Amniotic epithelial cell (primary cell): ENCODE data around the gene ELF3.
"Not testable (repeated sequence)": the region's sequence is repeated elsewhere in the genome, so short reads cannot be mapped to it uniquely, and the experiment has no call there.

Experiments used
- DNase-seq: peaks from one replicate; pipeline ENCODE4 v3.0.0-alpha.2; 2010; ENCODE audit warnings: low read depth

The ELF3 gene

DNA sequence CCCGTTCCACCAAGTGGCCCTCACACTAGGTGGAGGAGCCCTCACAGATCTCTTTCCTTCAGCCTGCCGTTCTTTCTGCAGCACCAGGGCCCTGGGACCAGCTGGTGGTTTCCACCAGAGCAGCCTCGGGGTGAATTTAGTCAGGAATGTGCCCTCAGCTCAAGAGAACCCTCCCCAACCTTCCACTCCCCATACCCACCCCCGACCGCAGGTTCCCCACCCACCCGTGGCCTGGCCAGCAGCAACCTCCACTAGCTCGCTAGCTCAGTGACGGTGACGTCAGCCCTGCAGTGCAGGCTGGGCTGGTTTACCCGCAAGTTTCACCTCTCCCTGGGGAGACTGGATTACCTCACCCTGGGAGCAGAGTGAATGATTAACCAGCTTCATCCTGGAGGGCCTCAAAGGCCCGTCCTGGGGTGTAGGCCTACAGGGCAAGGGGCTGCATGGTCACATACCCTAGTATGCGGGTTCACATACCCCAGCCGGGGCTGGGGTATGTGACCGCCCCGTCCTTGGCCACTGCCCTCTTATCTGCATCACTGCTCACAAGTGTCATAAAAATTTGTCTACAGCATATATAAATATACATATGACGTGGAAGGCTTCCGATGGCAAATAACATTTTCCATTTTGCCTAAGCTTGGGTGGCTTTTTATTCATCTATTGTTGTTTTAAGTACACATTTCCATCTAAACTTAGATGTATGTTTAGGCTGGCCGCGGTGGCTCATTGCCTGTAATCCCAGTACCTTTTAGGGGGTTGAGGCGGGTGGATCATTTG is 24.5 kb downstream of the ELF3 start:
- peak; percentile 98 for DNase-seq

DNA sequence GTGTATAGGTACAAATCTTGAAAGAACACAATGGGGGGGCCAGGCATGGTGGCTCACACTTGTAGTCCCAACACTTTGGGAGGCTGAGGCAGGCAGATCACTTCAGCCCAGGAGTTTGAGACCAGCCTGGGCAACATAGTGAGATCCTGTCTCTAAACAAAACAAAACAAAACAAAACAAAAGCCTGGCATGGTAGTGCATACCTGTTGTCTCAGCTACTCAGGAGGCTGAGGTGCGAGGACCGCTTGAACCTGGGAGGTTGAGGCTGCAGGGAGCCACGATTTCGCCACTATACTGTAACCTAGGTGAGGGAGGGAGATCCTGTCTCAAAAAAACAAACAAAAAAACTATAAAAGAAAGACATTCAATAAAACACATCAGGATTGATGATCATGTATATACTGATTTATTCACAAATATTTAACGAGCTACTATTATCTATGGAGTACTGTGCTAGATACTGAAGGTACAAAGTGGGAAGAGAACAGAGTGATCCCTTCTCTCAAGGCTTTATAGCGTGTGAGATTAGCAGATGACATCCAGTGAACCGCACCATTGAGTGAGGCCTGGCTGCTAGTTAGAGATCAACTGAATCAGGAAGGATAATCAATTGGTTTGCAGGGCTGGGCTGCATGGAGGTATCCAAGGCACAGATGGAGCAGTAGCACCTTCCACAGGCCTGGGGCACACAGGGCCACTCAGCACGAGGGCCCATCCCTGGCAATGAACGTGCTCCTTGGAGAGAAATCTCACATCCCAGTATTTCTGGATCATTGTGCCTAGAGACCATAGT is 26.4 kb downstream of the ELF3 start:
- DNase-seq: no peak

DNA sequence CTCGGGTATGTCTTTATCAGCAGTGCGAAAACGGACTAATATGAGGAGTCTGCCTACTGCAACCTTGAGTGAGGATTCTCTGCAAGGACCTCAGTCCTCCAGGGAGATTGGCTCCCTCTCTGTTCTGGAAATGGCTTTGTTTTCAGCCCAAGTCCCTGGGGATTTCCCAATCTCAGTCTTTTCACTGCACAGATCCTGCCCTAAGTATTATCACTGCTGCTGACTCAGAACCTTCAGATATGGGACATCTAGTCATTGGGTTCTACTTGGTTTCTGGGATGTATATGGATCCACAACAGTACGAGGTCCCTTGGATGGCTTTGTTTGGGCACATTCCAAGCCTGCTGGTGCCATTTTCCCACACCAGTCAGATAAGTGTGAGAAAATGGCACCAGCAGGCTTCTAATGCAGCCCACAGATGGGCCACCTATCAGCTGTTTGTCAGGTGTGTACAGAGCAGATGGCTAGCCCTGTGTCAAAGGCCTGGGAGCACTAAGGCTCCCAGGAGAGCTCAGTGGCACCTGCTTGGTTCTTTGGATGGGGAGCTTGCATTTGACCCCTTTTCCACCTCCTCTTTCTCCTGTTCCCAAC is 27.4 kb downstream of the ELF3 start:
- DNase-seq: peak; percentile 83

DNA sequence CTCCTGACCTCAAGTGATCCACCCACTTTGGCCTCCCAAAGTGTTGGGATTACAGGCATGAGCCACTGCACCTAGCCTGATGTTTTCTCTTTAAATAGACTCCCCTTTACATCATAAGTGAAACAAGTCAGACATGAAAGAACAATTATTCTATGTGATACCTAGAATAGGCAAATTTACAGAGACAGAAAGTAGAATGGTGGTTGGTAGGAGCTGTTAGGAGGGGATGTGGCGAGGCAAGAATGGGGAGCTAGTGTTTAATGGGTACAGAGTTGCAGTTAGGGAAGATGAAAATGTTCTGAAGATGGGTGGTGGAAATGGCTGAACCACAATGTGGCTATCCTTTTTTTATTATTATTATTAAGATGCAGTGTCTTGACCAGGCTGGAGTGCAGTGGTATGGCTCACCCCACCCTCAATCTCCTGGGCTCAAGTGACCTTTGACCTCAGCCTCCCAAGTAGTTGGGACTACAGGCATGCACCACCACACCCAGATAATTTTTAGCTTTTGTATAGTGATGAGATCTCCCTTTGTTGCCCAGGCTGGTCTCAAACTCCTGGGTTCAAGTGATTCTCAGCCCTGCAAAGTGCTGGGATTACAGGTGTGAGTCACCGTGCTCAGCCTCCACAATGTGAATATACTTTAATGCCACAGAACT is 28.4 kb downstream of the ELF3 start:
- no peak for DNase-seq

DNA sequence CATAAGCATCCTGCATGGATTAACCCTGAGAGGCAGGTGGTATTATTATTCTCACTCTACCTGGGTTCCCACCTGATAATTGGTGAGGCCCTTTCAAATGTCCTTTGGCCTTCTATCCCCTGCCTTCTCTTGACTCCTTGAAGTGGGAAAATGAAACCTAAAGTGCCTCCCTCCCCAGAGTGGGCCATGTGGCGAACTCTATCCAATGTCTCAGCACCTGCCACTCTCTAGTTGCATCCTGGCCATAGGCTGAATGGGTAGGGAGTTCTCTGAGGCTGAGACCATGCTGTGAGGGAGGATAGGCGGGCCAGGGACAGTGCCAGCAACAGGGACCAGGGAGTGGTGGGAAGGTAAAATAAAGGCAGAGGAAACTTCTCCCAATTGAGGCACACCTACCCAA is 35.3 kb downstream of the ELF3 start:
- DNase-seq: no peak

DNA sequence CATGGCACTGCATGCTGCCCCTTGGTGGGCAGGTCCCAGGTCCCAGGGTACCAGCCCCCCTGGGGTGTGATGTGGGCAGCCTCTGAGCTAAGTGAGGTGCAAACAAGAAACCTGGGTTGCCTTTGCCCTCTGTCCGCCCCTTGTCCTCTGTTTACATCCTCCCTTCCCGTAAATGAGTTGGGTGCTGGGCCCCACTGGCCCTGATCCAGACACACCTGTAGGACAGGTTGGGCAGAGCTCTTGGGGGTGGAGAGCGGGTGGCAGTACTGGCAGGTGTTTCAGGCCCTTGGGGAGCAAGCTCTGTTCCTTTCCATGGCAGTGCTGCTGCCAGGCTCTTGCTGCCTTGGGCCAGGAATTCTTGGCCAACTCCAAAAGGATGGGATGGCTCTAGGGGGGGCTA is 35.8 kb downstream of the ELF3 start:
- DNase-seq: no peak

DNA sequence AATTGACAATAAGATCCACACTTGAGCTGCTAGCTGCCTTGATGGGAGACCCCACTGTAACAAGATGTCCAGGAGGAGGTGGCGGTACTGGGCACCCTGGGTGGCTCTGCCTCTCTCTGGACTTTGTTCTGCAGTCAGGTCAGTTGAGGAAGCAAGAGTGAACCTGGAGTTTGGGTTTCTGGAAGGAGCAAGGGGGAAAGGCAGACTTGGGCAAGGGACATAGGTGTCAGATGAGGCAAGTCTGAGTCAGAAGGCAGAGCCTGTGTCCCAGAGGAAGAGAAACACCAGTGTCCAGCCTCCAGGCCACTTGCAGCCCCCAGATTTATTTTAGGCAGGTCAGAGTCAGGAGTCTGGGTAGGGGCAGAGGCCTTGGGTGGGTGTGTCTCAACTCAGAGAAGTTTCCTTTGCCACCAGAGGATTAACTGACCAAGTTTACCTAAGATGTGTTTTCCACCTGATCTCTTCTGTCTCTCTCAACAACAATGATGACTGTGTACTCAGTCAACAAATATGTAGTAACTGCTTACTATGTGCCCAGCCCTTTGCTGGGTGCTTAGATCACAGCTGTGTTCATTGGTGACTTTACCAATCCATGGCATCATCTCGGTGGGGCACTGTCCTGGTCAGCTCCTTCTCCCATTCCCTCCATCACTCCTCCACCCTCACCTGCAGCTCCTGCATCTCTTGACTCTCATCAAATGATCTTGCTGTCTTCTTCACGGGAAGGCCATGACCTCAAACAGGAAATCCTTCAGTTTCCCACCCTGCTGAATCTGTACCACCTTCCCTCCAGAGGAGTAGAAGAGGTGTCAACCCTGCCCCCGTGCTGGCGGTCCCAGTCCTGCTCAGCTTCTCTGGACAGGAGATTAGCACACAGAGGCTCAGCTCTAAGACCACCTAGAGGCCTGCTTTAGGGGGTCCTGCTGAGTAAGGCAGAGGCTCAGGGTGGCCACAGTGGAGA is 36.6 kb downstream of the ELF3 start:
- no peak for DNase-seq

DNA sequence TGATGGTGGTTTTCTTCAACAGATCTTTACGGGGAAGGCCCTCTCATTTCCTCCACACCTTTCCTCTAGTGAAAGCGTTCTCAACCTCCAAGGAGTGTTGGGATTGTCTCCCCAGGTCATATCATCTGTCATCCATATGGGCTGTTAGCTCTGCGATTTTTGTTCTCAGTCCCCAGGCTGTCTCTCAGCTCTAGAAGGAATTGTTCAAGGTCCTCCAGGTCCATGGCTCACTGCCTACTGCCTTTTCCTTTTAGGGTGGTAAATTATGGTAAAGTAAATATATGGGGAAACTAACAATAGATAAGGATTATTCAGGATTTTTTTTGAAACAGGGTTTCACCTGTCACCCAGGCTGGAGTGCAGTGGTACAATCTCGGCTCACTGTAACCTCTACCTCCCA is 37.6 kb downstream of the ELF3 start:
- no peak for DNase-seq

DNA sequence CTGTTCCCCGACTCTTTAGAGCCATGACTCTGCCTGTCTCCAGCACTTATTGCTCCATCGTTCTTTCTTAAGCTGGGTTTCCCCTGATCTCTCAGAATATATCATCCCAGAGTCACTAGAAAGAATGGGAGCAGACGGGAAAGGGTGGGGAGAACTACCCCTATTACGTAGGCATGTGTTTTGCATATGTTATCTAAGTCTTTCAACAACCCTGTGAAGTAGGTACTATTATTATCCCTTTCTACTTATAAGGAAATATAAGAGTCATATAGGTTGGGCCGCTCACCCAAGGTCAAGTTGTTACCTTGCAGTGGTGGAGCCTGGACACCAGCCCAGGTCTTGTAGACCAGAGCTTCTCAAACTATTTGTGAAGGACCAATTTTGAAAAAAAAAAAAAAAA is 38.7 kb downstream of the ELF3 start:
- peak; percentile 92 for DNase-seq

DNA sequence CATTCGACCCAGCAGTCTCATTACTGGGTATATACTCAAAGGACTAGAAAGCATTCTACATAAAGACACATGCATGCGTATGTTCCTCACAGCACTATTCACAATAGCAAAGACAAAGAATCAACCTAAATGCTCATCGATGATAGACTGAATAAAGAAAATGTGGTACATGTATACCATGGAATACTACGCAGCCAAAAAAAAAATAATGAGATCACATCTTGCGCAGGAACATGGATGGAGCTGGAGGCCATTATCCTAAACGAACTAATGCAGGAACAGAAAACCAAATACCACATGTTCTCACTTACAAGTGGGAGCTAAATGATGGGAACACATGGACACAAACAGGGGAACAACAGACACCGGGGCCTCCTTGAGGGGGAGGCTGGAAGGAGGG is 43.7 kb downstream of the ELF3 start:
- no peak for DNase-seq

DNA sequence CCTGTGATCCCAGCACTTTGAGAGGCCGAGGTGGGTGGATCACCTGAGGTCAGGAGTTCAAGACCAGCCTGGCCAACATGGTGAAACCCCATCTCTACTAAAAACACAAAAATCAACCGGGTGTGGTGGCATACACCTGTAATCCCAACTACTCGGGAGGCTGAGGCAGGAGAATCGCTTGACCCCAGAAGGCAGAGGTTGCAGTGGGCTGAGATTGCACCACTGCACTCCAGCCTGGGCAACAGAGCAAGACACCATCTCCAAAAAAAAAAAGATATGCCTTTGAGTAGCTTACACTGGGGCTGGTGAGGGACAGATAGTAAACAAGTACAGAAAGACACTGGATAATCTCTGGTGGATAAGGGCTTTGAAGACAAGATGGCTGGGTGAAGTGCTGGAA is 44.3 kb downstream of the ELF3 start:
- DNase-seq: not testable (repeated sequence)

DNA sequence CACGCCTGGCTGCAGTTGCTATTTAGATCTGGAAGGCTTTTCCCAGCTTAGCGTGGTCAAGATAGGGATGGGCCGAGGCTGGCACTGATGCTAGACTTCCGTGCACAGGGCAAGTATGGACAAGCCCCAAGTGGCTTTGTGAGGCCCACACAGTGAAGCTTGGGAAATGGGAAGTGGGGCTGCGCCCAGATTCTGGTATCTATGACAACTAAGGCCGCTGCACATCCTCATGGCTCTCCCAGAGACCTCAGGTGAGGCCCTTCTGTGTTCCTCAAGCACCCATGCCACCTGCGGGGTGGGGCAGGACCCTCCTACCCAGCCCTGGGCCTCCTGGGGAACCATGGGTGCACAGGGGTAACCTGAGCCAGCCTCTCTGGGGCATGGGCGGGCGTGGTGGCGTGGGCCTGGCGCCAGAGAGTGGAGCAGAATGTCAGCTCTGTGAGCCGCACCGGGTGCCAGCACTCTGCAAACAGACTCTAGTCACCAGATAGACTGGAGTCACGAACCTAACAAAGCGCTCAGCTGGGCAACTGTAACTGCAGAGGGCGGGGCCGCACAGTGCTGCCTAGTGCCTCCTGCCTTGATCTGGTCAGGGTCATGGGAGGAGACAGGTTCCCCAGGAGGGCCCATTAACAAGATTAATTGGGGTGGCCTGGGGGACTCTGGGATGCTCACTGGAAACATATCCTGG is 46.4 kb downstream of the ELF3 start:
- peak; percentile 23 for DNase-seq

DNA sequence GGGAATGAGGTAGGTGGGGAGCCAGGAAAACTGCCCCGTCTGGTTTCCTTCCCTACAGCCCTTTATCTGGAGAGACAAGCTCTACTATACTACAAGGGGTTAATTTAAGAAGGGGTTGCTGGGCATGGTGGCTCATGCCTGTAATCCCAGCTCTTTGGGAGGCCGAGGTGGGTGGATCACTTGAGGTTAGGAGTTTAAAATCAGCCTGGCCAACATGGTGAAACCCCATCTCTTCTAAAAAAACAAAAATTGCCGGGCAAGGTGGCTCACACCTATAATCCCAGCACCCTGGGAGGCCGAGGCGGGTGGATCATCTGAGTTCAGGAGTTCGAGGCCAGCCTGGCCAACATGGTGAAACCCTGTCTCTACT is 46.9 kb downstream of the ELF3 start:
- DNase-seq: not testable (repeated sequence)

DNA sequence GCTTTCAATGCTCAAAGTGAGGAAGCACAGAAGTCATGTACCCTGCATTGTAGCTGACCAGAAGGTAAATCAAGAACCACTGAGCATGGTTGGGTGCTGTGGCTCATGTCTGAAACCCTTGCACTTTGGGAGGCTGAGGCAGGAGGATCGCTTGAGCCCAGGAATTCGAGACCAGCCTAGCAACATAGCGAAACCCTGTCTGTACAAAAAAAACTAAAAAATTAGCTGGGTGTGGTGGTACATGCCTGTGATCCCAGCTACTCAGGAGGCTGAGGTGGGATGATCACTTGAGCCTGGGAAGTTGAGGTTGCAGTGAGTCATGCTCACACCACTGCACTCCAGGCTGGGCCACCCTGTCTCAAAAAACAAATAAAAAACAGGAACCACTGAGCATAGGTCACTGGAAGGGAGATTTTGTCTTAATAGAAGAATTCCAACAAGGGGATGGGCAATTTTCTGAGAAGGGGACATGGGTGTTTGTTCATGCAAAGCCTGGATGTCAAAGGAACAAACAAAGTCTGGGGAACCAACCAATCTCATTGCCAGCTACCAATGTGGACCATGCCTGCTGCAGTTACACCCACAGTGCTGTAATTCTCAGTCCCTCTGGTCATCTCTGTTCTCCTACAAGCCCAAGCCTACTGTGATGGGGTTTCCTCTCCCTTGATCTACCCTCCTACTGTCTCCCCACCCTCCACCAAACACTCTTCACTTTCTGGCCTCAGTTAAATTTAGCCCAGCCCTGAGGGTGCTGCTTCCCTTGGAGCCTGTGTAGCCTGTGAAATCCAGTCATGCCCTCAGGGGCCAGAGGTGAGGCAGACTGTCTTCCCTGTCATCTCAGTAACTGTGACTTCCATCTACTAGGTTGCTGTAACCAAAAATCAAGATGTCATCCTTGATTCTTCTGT is 47.9 kb downstream of the ELF3 start:
- DNase-seq: peak; percentile 48

DNA sequence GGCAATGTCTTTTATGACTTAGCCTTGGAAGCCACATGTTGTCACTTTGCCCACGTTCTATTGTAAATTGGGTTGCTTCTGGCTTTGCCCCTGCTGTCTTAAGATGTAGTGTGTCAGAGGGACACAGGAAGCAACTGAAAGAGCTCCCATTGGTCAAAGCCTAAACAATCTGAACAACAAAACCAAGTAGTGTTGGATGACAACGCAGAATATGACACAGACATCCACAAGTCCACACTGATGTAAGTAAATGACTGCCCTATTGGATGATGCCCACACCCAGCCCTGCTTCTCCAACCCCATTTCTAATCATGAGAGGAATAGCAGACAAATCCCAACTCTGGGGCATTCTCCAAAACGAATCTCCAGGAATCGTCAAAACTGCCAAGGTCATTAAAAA is 50.7 kb downstream of the ELF3 start:
- no peak for DNase-seq

DNA sequence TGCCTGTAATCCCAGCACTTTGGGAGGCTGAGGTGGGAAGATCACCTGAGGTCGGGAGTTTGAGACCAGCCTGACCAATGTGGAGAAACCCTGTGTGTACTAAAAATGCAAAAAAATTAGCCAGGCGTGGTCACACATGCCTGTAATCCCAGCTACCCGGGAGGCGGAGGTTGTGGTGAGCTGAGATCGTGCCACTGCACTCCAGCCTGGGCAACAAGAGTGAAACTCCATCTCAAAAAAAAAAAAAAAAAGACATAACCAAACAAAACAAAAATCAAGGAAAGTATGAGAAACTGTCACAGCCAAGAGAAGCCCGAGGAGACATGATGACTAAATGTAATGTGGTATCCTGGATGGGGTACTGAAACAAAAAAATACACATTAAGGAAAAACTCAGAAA is 51.4 kb downstream of the ELF3 start:
- not testable (repeated sequence) for DNase-seq

DNA sequence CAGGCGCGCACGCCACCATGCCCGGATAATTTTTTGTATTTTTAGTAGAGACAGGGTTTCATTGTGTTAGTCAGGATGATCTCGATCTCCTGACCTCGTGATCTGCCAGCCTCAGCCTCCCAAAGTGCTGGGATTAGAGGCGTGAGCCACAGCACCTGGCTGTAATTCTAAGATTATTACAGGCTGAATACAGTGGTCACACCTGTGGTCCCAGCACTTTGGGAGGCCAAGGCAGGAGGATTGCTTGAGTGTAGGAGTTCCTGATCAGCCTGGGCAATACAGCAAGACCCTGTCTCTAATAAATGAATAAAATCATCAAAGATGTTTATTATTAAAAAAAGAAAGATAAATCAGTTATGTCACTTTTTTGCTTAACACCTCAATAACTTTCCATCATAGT is 52.2 kb downstream of the ELF3 start:
- DNase-seq: not testable (repeated sequence)

DNA sequence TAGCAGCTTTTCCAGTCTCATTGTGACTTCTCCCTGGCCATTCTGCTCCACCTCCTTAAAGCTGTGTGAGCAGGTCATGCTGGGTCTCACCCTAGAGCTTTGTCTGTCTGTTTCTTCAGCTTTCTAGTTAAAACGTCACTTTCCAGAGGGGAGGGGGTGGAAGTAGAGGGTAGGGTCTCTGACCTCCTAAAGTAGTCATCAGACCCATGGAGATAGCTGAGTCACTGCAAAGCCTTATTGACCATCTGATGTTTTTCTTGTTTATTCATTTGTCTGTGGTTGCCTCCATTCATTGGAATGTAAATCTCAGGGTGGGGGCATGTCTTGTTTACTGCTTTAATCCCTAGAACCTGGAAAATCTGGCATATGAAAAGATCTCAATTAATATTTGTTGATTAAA is 52.7 kb downstream of the ELF3 start:
- DNase-seq: peak; percentile 48

DNA sequence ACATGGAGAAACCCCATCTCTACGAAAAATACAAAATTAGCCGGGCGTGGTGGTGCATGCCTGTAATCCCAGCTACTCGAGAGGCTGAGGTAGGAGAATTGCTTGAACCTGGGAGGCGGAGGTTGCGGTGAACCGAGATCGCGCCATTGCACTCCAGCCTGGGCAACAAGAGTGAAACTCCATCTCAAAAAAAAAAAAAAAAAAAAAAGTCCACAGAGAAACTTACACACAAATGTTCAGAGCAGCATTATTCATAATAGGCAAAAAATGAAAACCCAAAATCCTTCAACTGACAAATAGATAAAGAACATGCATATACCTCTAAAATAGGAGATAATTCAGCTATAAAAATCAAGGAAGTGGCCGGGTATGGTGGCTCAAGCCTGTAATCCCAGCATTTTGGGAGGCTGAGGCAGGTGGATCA is 54.5 kb downstream of the ELF3 start:
- not testable (repeated sequence) for DNase-seq
